Kidney tubule cell (primary cell): ENCODE data around the gene DIMT1.

ENCODE experiments used
- DNase-seq: peaks from one replicate; pipeline ENCODE4 v3.0.0-alpha.2; 2018; ENCODE audit warnings: low spot score

DIMT1 gene

DNA sequence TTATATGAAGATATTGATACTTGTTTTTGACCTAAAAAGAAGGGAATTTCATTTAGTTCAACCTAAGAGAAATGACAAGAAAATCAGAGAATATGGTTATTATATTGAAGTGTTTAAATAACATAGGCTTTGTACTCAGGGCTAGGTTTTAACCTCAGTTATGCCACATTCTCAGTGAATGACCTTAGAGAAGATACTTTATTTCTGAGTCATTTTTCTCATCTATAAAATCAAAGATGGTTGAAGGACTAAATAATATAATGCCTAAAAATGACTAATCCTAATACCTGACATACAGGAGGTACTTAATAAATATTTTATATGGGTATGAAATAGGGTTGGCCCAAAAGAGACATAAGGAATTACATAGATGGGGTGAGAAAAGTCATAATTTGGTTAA lies 32.3 kb downstream of the DIMT1 start:
- DNase-seq: no peak

- DNase-seq: no peak
Observed at GRCh38 chr5:62369039-62369438, 34.7 kb downstream of the DIMT1 start.

GRCh38 chr5:62362701-62363100 lies 41.0 kb downstream of the DIMT1 start:
- no peak for DNase-seq

GRCh38 chr5:62354028-62354874 lies 49.5 kb downstream of the DIMT1 start:
- peak; percentile 65 for DNase-seq

DNA sequence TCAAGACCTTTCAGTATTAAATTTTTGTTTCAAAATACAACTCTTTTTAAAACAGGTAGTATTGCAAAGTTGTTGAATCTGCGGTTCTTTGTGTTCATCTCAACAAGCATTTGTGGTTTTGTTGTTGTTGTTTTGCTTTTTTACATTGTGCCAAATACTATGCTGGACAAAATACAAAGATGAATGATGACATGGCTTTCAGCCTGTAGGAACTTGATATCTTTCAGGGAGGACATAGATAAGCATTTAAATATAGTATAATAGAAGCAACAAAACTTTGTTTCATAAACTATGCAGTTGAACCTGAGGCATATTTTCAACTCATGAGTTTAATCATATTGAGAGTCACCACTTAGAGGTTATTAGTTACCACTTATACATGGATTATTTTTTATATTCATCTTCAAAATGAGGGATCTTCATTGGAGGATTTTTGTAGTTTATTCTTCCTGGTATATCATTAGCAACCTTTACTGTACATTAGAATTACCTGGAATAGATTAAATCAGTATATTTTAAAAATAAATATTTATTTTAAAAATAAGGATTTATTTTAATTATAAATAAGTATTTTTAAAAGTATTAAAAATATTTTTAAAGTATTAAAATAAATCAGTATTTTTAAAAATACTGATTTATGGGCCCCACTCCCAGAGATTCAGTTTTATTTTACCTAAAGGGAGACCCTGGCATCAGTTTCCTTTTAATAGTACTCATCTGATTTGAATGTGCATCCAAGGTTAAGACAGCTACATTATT lies 54.8 kb downstream of the DIMT1 start:
- DNase-seq: no peak

GRCh38 chr5:62347928-62348327 lies 55.8 kb downstream of the DIMT1 start:
- DNase-seq: no peak

DNA sequence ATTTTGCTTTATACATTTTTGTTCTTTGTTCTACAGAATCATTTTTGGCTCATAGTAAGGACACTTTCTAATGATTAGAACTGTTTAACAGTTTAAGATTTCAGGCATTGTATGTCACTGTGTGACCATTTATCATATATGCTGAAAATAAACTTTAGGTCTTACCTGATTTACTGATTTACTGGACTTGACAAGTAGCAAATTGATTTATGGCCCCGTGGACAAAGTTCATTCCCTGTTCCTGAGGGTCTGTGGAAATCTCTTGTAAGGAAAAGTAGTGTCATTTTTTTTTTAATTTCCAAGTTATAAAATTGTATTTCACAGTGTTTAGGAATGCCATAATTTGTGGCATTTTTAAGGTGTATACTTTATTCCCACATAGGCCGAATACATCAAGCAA lies 57.0 kb downstream of the DIMT1 start:
- no peak for DNase-seq

DNA sequence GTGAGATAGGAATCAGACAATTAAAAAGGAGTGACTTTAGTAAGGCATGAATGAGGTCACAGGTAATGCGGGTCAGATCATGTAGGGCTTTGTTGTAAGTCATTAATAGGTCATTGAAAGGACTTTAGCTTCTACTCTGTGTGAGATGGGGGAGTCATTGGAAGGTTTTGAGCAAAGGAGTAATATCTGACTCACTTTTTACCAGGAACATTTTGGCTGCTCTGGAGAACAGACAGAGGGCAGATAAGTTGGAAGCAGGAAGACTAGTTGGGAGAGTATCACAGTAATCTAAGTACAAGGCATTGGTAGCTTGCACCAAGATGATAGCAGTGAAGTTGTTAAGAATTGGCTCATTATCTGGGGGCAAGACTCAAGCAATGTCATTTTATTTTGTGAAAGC lies 60.3 kb downstream of the DIMT1 start:
- DNase-seq: peak; percentile 39

DNA sequence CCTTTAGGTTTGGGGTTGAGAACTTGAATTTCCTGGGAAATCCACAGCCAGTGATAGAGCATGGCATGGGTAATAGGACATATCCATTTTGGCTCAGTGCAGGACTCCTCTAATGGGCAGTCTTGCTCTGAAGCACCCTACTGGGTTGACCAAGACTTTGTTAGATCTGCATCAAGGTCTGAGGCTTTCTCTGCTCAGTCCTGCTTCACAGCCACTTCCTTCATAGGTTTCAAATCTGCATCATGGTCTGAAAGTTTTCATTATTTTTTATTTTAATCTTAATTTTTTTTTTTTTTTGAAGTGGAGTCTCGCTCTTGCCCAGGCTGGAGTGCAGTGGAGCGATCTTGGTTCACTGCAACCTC lies 61.2 kb downstream of the DIMT1 start:
- no peak for DNase-seq

DNA sequence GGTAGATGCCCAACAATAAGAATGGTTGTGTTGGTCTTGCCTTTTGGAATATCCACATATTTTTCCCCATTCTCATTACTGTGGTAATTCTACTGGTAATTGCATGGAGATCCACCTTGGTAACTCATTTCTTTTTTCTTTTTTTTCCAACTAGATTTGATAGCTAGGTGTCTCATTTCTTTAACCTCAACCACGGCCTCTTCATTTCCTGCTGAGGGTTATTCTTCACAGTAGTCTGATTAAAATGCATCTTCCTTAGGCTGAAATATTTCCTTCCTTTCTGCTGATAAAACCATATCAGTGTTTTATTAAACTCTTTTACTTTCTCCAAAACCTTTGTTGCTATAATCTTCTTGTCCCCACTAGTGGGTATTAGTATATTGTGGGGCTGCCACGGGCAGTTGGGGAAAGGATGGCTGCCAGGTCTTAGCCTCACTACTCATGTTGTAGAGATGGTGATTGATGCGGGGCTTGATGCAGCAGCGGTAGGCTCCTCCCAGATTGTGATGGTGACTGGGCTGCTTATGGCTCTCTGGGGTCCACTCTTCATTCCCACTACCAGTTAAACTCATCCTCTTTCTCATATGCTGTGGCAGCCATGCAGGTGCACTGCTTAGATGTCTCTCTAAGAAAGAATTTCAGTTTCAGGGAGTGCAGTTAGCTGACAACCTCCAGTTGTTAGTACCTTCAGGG lies 61.8 kb downstream of the DIMT1 start:
- DNase-seq: no peak

- DNase-seq: no peak
Observed at GRCh38 chr5:62340979-62341378, 62.7 kb downstream of the DIMT1 start.

- DNase-seq: no peak
Observed at GRCh38 chr5:62340392-62340791, 63.3 kb downstream of the DIMT1 start.
